ENCODE results near the gene CEBPE. TPM values are rescaled to one million over a fixed set of nuclear protein-coding genes. Genes with fewer than 3 reads are reported as not detected.

CEBPE gene
- total RNA-seq, 2 donors from 2014 or later = not detected

GRCh38 chr14:23077962-23078361 lies 41.1 kb downstream of the CEBPE start:
- H3K9me3 ChIP-seq = no peaks in the 10 kb centered on the region
- peaks cover 11 to 52% of the 10 kb centered on the region in 2 donors for H3K36me3 ChIP-seq (replicated peaks in 1 of 2; ENCODE audit: insufficient read depth in 1 of 2, low read depth in 2 of 2)
- H3K4me1 ChIP-seq = no peaks in the 10 kb centered on the region
- no peaks in the 10 kb centered on the region for H3K27me3 ChIP-seq
- H3K27ac ChIP-seq = no peak overlapping the region
- 77 to 85% methylated on average over 5 of the region's 5 CpGs for WGBS, 2 donors
- TF ChIP-seq CTCF (IDR thresholded peaks at IDR 0.05) (no peak), POLR2A (IDR thresholded peaks at IDR 0.05) (no peak)
- ATAC-seq (no peak), DNase-seq (no peak)
- intact Hi-C loops (cut with DNase I) = no loop called here
- H3K4me3 ChIP-seq = no peak overlapping the region

GRCh38 chr14:23076785-23077408 lies 42.2 kb downstream of the CEBPE start:
- H3K27me3 ChIP-seq = no peaks in the 10 kb centered on the region
- DNase-seq (peak in 1 of 4 donors; percentile 35), ATAC-seq (peak; percentile 24)
- peaks cover 11 to 54% of the 10 kb centered on the region in 2 donors for H3K36me3 ChIP-seq (replicated peaks in 1 of 2; ENCODE audit: insufficient read depth in 1 of 2, low read depth in 2 of 2)
- TF ChIP-seq POLR2A (IDR thresholded peaks at IDR 0.05) = no peak
- TF ChIP-seq CTCF (IDR thresholded peaks at IDR 0.05) = peak in 6 of 7 experiments; percentile 40 to 54 (median 52)
- no peak overlapping the region for H3K4me3 ChIP-seq
- intact Hi-C loops (cut with DNase I) = no loop called here
- WGBS, 2 donors = 60 to 64% methylated on average over 5 of the region's 5 CpGs
- no peaks in the 10 kb centered on the region for H3K9me3 ChIP-seq
- peaks cover 9% of the 10 kb centered on the region for H3K4me1 ChIP-seq
- H3K27ac ChIP-seq = no peak overlapping the region

- Histone ChIP-seq H3K36me3 (replicated peaks in 1 of 2; ENCODE audit: insufficient read depth in 1 of 2, low read depth in 2 of 2) (peaks cover 11 to 39% of the 10 kb centered on the region in 2 donors), H3K9me3 (no peaks in the 10 kb centered on the region), H3K27me3 (no peaks in the 10 kb centered on the region), H3K27ac (no peak overlapping the region), H3K4me3 (no peak overlapping the region), H3K4me1 (peaks cover 22% of the 10 kb centered on the region)
- no peak for DNase-seq
- ATAC-seq = no peak
- 87% methylated on average over 1 of the region's 1 CpG for WGBS, 2 donors
- intact Hi-C loops (cut with DNase I) = no loop called here
- TF ChIP-seq CTCF (IDR thresholded peaks at IDR 0.05) (no peak), POLR2A (IDR thresholded peaks at IDR 0.05) (no peak)
Measured at GRCh38 chr14:23074906-23075305, 44.1 kb downstream of the CEBPE start.

- Histone ChIP-seq H3K27me3 (no peaks in the 10 kb centered on the region), H3K4me1 (peaks cover 28% of the 10 kb centered on the region), H3K4me3 (no peak overlapping the region), H3K36me3 (replicated peaks in 1 of 2; ENCODE audit: insufficient read depth in 1 of 2, low read depth in 2 of 2) (peaks cover 0 to 29% of the 10 kb centered on the region in 2 donors), H3K27ac (peak overlapping the region; percentile 41 to 86 (median 72)), H3K9me3 (no peaks in the 10 kb centered on the region)
- intact Hi-C loops (cut with DNase I) = no loop called here
- 26 to 33% methylated on average over 5 of the region's 5 CpGs for WGBS, 2 donors
- no peak for TF ChIP-seq CTCF (IDR thresholded peaks at IDR 0.05)
- no peak for TF ChIP-seq POLR2A (IDR thresholded peaks at IDR 0.05)
- DNase-seq (no peak), ATAC-seq (no peak)
Measured at GRCh38 chr14:23071921-23072539, 47.0 kb downstream of the CEBPE start.

Measured in body of pancreas (tissue), 4 donors.